Measurements from ENCODE around the gene AGBL4.

Gene AGBL4

DNA sequence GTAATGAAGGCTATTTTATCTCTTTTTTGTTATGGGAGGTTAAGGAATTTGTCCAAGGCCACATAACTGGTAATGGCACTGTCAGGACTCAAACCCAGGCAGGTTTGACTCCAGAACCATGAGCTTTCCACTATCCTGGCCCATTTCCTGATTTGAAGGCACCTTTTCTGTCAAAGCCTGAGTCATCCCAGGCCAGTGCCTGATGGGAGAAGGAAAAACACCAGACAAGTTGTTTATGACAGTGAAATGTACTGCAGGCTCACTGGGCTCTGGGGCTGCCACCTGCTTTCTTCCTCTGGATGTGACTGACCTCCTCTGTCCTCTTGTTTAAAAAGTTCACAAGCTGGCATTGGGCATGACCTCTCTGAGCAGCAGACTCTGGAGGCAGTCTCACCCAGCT, 1479.9 kb downstream of the AGBL4 start:
- no peaks in the 10 kb centered on the region for H4K20me1 ChIP-seq (ENCODE audit: insufficient read depth, low read length)
- ATAC-seq (ENCODE audit: insufficient read depth, low read depth) (no peak), DNase-seq (no peak)
- no peaks in the 10 kb centered on the region for H3K9me3 ChIP-seq (ENCODE audit: insufficient read depth, low read length, severe bottlenecking)
- H3K79me2 ChIP-seq (ENCODE audit: insufficient read depth, low read length), result no peaks in the 10 kb centered on the region
- no peak overlapping the region for H3K4me3 ChIP-seq (ENCODE audit: low read depth in 1 of 2, low read length in 2 of 2)
- H3K27ac ChIP-seq (ENCODE audit: low read length), result no peak overlapping the region
- H2AFZ ChIP-seq (ENCODE audit: low read depth, low read length), result no peak overlapping the region
- no peaks in the 10 kb centered on the region for H3K27me3 ChIP-seq (ENCODE audit: insufficient read depth, low read length, poor library complexity)
- no peak overlapping the region for H3K9ac ChIP-seq (ENCODE audit: low read depth, low read length)
- H3K4me1 ChIP-seq (ENCODE audit: insufficient read depth, low read length), result no peaks in the 10 kb centered on the region
- H3K4me2 ChIP-seq (ENCODE audit: insufficient read depth, low read length), result no peak overlapping the region
- TF ChIP-seq EZH2 (IDR thresholded peaks at IDR 0.05; ENCODE audit: borderline replicate concordance, low read depth, low read length, severe bottlenecking), result no peak
- TF ChIP-seq, protein P1, sequence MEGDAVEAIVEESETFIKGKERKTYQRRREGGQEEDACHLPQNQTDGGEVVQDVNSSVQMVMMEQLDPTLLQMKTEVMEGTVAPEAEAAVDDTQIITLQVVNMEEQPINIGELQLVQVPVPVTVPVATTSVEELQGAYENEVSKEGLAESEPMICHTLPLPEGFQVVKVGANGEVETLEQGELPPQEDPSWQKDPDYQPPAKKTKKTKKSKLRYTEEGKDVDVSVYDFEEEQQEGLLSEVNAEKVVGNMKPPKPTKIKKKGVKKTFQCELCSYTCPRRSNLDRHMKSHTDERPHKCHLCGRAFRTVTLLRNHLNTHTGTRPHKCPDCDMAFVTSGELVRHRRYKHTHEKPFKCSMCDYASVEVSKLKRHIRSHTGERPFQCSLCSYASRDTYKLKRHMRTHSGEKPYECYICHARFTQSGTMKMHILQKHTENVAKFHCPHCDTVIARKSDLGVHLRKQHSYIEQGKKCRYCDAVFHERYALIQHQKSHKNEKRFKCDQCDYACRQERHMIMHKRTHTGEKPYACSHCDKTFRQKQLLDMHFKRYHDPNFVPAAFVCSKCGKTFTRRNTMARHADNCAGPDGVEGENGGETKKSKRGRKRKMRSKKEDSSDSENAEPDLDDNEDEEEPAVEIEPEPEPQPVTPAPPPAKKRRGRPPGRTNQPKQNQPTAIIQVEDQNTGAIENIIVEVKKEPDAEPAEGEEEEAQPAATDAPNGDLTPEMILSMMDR (IDR thresholded peaks at IDR 0.05; ENCODE audit: borderline replicate concordance, extremely low read depth, low read length, poor library complexity, severe bottlenecking), result no peak
- H3K36me3 ChIP-seq (ENCODE audit: insufficient read depth, low read length), result no peaks in the 10 kb centered on the region

DNA sequence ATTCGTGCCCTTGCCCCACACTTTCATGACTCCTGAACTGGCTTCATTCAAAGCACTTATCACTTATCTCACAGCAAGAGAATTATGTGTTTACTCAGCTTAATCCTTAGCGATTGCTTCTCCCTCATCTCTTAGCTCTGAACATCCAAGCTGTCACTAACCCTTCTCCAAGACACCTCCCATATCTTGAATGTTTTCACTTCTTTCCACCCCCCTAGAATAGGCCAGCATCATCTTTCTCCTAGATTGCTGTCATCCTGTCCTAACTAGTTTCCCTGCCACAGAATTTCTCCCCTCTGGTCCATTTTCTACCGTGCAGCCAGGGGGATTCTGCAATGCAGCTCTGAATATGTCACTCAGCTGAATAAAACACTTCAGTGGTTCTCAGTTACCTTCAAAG, 1483.2 kb downstream of the AGBL4 start:
- Histone ChIP-seq H3K4me3 (ENCODE audit: low read depth in 1 of 2, low read length in 2 of 2) (no peak overlapping the region), H2AFZ (ENCODE audit: low read depth, low read length) (no peak overlapping the region), H3K79me2 (ENCODE audit: insufficient read depth, low read length) (no peaks in the 10 kb centered on the region), H3K9ac (ENCODE audit: low read depth, low read length) (no peak overlapping the region), H3K27me3 (ENCODE audit: insufficient read depth, low read length, poor library complexity) (no peaks in the 10 kb centered on the region), H3K4me2 (ENCODE audit: insufficient read depth, low read length) (no peak overlapping the region), H3K4me1 (ENCODE audit: insufficient read depth, low read length) (no peaks in the 10 kb centered on the region), H3K9me3 (ENCODE audit: insufficient read depth, low read length, severe bottlenecking) (no peaks in the 10 kb centered on the region), H3K27ac (ENCODE audit: low read length) (no peak overlapping the region), H3K36me3 (ENCODE audit: insufficient read depth, low read length) (no peaks in the 10 kb centered on the region), H4K20me1 (ENCODE audit: insufficient read depth, low read length) (no peaks in the 10 kb centered on the region)
- ATAC-seq (ENCODE audit: insufficient read depth, low read depth) (no peak), DNase-seq (no peak)
- TF ChIP-seq, protein P1 (IDR thresholded peaks at IDR 0.05; ENCODE audit: borderline replicate concordance, extremely low read depth, low read length, poor library complexity, severe bottlenecking), result no peak
- no peak for TF ChIP-seq EZH2 (IDR thresholded peaks at IDR 0.05; ENCODE audit: borderline replicate concordance, low read depth, low read length, severe bottlenecking)

DNA sequence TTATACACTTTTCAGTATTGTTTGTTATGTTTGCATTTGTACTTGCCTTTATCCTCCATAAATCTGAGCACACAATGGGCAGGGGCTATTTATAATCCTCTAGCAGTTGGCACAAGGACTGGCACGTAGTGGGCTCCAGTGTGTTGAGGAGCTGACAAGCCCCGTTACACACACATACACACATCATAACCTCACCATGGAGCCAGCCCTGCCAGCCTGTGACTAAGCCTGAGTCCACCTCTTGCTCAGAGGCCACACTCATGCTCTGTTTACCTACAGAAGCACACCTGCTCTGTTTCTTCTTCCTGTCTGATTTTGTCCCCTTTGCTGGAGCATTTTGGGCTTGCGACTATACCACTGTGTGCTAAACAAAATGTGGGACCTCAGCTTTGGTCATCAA, 1487.3 kb downstream of the AGBL4 start:
- Histone ChIP-seq H3K27me3 (ENCODE audit: insufficient read depth, low read length, poor library complexity) (no peaks in the 10 kb centered on the region), H4K20me1 (ENCODE audit: insufficient read depth, low read length) (no peaks in the 10 kb centered on the region), H3K4me1 (ENCODE audit: insufficient read depth, low read length) (no peaks in the 10 kb centered on the region), H3K27ac (ENCODE audit: low read length) (no peak overlapping the region), H3K4me3 (ENCODE audit: low read depth in 1 of 2, low read length in 2 of 2) (no peak overlapping the region), H3K36me3 (ENCODE audit: insufficient read depth, low read length) (no peaks in the 10 kb centered on the region), H3K9ac (ENCODE audit: low read depth, low read length) (no peak overlapping the region), H3K4me2 (ENCODE audit: insufficient read depth, low read length) (no peak overlapping the region), H2AFZ (ENCODE audit: low read depth, low read length) (no peak overlapping the region), H3K79me2 (ENCODE audit: insufficient read depth, low read length) (no peaks in the 10 kb centered on the region), H3K9me3 (ENCODE audit: insufficient read depth, low read length, severe bottlenecking) (no peaks in the 10 kb centered on the region)
- TF ChIP-seq, protein P1 (IDR thresholded peaks at IDR 0.05; ENCODE audit: borderline replicate concordance, extremely low read depth, low read length, poor library complexity, severe bottlenecking), result no peak
- TF ChIP-seq EZH2 (IDR thresholded peaks at IDR 0.05; ENCODE audit: borderline replicate concordance, low read depth, low read length, severe bottlenecking), result no peak
- DNase-seq (no peak), ATAC-seq (ENCODE audit: insufficient read depth, low read depth) (no peak)

DNA sequence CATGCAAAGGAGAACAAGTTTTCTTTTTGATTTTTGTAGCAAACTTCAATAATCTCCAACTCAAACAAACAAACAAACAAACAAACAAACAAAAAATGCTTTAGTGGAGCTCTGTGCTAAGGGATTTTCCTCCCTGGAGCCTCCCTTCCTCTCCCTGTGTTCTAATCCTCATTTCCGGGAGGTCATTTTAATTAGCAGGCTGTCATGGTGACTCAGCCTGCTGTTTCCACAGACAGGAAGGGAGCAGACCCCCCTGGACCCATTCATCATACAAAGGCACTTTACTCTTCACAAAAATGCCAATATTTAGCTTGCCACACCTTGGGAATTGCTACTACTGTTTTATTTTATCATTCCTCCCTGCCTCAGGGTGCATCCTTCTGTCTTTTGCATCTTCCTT, 1490.8 kb downstream of the AGBL4 start:
- DNase-seq, result no peak
- no peaks in the 10 kb centered on the region for H3K79me2 ChIP-seq (ENCODE audit: insufficient read depth, low read length)
- H4K20me1 ChIP-seq (ENCODE audit: insufficient read depth, low read length), result no peaks in the 10 kb centered on the region
- H3K36me3 ChIP-seq (ENCODE audit: insufficient read depth, low read length), result no peaks in the 10 kb centered on the region
- ATAC-seq (ENCODE audit: insufficient read depth, low read depth), result no peak
- no peak overlapping the region for H3K27ac ChIP-seq (ENCODE audit: low read length)
- H3K4me1 ChIP-seq (ENCODE audit: insufficient read depth, low read length), result no peaks in the 10 kb centered on the region
- H3K4me2 ChIP-seq (ENCODE audit: insufficient read depth, low read length), result no peak overlapping the region
- H3K4me3 ChIP-seq (ENCODE audit: low read depth in 1 of 2, low read length in 2 of 2), result no peak overlapping the region
- no peak overlapping the region for H3K9ac ChIP-seq (ENCODE audit: low read depth, low read length)
- H3K9me3 ChIP-seq (ENCODE audit: insufficient read depth, low read length, severe bottlenecking), result no peaks in the 10 kb centered on the region
- H3K27me3 ChIP-seq (ENCODE audit: insufficient read depth, low read length, poor library complexity), result no peaks in the 10 kb centered on the region
- TF ChIP-seq EZH2 (IDR thresholded peaks at IDR 0.05; ENCODE audit: borderline replicate concordance, low read depth, low read length, severe bottlenecking), result no peak
- TF ChIP-seq, protein P1 (IDR thresholded peaks at IDR 0.05; ENCODE audit: borderline replicate concordance, extremely low read depth, low read length, poor library complexity, severe bottlenecking), result no peak
- H2AFZ ChIP-seq (ENCODE audit: low read depth, low read length), result no peak overlapping the region
